NCI-H446 (cell line): Measurements from ENCODE around the gene FZR1.
A peak's percentile ranks its signal among the peaks of the same experiment; 100 is the strongest.

Experiments used
- DNase-seq, 2 experiments: peaks; one replicate each; lab custom pipeline; 2025; lab: John Stamatoyannopoulos, UW

Gene FZR1

GRCh38 chr19:3531716-3532115 is 25.6 kb downstream of the FZR1 start:
- no peak for DNase-seq

- DNase-seq: no peak
These were observed 26.2 kb downstream of the FZR1 start for GRCh38 chr19:3532154-3532786.

GRCh38 chr19:3533033-3533432 is 26.9 kb downstream of the FZR1 start:
- DNase-seq: no peak

GRCh38 chr19:3533563-3534216 is 27.6 kb downstream of the FZR1 start:
- DNase-seq: no peak

- no peak for DNase-seq
These were observed 28.5 kb downstream of the FZR1 start for GRCh38 chr19:3534375-3535234.

- no peak for DNase-seq
These were observed 29.1 kb downstream of the FZR1 start for GRCh38 chr19:3535235-3535535.

- no peak for DNase-seq
These were observed 29.5 kb downstream of the FZR1 start for GRCh38 chr19:3535563-3535965.

GRCh38 chr19:3535981-3536380 is 29.9 kb downstream of the FZR1 start:
- DNase-seq: no peak

GRCh38 chr19:3536429-3537100 is 30.5 kb downstream of the FZR1 start:
- no peak for DNase-seq

- no peak for DNase-seq
These were observed 31.0 kb downstream of the FZR1 start for GRCh38 chr19:3537101-3537437.

GRCh38 chr19:3537438-3538240 is 31.5 kb downstream of the FZR1 start:
- no peak for DNase-seq

- DNase-seq: no peak
These were observed 32.3 kb downstream of the FZR1 start for GRCh38 chr19:3538258-3538929.

GRCh38 chr19:3538965-3539755 is 33.0 kb downstream of the FZR1 start, which contains the start of gene TEKTIP1:
TEKTIP1 (plus strand) TSS chr19:3539174; CDS start chr19:3539178, 4 bp downstream.
- DNase-seq: no peak

GRCh38 chr19:3539756-3540118 is 33.6 kb downstream of the FZR1 start:
- DNase-seq: no peak

- no peak for DNase-seq
These were observed 37.3 kb downstream of the FZR1 start for GRCh38 chr19:3543150-3544057.

- no peak for DNase-seq
These were observed 37.9 kb downstream of the FZR1 start for GRCh38 chr19:3544058-3544376.

- peak in 1 of 2 experiments; percentile 52 for DNase-seq
These were observed 38.9 kb downstream of the FZR1 start for GRCh38 chr19:3544742-3545668.

- DNase-seq: no peak
These were observed 39.5 kb downstream of the FZR1 start for GRCh38 chr19:3545669-3546034.

GRCh38 chr19:3546119-3546518 is 40.0 kb downstream of the FZR1 start:
- no peak for DNase-seq
